Heart left ventricle (tissue), 13 donors: ENCODE measurements around the gene RNF144B.

ENCODE experiments used
- POLR2A ChIP-seq, 2 donors: fragments of 450-650 bp; IDR thresholded peaks; one replicate each; pipeline ENCODE4 v1.6.1; 2017; ENCODE audit warnings: antibody characterized with exemption in 2 of 2, mild to moderate bottlenecking in 2 of 2, moderate library complexity in 2 of 2
- TF ChIP-seq, protein P1 (sequence below), 12 donors: fragments of 200-600 bp; sonication (generic) in 4 of 12; IDR thresholded peaks; one replicate each; pipeline versions ENCODE4 v1.5.0 to v1.8.0; 2018 to 2022; ENCODE audit warnings: antibody characterized with exemption in 12 of 12, mild to moderate bottlenecking in 5 of 12
- donor health status: ischemic (EF 13 %, LVEDD 7.1; RV severe dilation, severe dysfunction).
- donor health status: DM: no; HTN: yes; CAD: no.
- donor health status: DM: no; HTN: no; CAD: no.
- donor health status: ischemic (EF 25% LVEDD 6.9; RV normal size, moderate dysfunction).
- donor health status: ischemic (EF 25% LVEDD 5.7; RV mildly dilated, moderate dysfunction).
- donor health status: ischemic (EF 35%, LVEDD 5.7; RV mildly dilated, moderate dysfunction).
- donor health status: nonischemic (EF 11% LVEDD 7.7; RV severe dilation, severe dysfunction).
- donor health status: DM: yes; HTN: yes; CAD: no.
- donor health status: PGD.
- donor health status: ischemic (EF 29% LVEDD 5.4; RV normal size, mild dysfunction).
- donor health status: nonischemic (EF 23%, LVEDD 6.1; RV moderate dilation, normal function).

DNA sequence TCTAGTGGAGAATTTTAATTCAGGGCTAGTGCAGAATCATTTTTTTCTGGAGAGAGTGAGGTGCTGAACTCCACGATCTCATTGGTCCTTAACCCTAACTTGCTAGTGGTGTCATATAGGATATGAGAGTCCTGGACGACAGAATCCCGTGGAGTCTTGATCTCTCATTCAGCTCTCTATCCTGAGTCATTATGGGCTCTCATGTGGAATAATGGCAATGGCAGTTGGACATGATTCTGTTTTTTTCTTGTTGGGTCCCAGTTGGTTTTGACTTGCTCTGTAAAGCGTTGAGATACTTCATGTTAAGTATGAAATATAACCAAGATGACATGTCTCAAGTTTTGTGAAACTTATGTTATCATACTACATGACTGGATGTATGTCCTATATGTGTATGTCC is 6.3 kb upstream of the RNF144B start:
- TF ChIP-seq, protein P1, sequence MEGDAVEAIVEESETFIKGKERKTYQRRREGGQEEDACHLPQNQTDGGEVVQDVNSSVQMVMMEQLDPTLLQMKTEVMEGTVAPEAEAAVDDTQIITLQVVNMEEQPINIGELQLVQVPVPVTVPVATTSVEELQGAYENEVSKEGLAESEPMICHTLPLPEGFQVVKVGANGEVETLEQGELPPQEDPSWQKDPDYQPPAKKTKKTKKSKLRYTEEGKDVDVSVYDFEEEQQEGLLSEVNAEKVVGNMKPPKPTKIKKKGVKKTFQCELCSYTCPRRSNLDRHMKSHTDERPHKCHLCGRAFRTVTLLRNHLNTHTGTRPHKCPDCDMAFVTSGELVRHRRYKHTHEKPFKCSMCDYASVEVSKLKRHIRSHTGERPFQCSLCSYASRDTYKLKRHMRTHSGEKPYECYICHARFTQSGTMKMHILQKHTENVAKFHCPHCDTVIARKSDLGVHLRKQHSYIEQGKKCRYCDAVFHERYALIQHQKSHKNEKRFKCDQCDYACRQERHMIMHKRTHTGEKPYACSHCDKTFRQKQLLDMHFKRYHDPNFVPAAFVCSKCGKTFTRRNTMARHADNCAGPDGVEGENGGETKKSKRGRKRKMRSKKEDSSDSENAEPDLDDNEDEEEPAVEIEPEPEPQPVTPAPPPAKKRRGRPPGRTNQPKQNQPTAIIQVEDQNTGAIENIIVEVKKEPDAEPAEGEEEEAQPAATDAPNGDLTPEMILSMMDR (IDR thresholded peaks at IDR 0.05): no peak
- TF ChIP-seq POLR2A (IDR thresholded peaks at IDR 0.05): no peak
